Raji (cell line): ENCODE results near the gene TTC39B.

Experiments used
- POLR2A ChIP-seq: IDR thresholded peaks from 2 replicates; pipeline ENCODE4 v1.6.1; 2011; ENCODE audit warnings: low read depth, low read length, control low read depth; ENCODE audit not compliant: insufficient read depth

Gene TTC39B

GRCh38 chr9:15221746-15222145 is 85.3 kb downstream of the TTC39B start:
- no peak for TF ChIP-seq POLR2A

- no peak for TF ChIP-seq POLR2A
Measured at GRCh38 chr9:15220658-15221318, 86.2 kb downstream of the TTC39B start.

- TF ChIP-seq POLR2A: no peak
Measured at GRCh38 chr9:15219546-15219945, 87.5 kb downstream of the TTC39B start.

- no peak for TF ChIP-seq POLR2A
Measured at GRCh38 chr9:15218994-15219393, 88.0 kb downstream of the TTC39B start.

- TF ChIP-seq POLR2A: no peak
Measured at GRCh38 chr9:15213249-15213648, 93.8 kb downstream of the TTC39B start.

- TF ChIP-seq POLR2A: no peak
Measured at GRCh38 chr9:15211815-15212495, 95.1 kb downstream of the TTC39B start.

GRCh38 chr9:15211160-15211814 is 95.7 kb downstream of the TTC39B start:
- TF ChIP-seq POLR2A: no peak

- no peak for TF ChIP-seq POLR2A
Measured at GRCh38 chr9:15206903-15207696, 99.9 kb downstream of the TTC39B start.

- TF ChIP-seq POLR2A: no peak
Measured at GRCh38 chr9:15205632-15206420, 101.2 kb downstream of the TTC39B start.

GRCh38 chr9:15203581-15203980 is 103.4 kb downstream of the TTC39B start:
- no peak for TF ChIP-seq POLR2A

- no peak for TF ChIP-seq POLR2A
Measured at GRCh38 chr9:15200111-15200510, 106.9 kb downstream of the TTC39B start.

- TF ChIP-seq POLR2A: no peak
Measured at GRCh38 chr9:15192856-15193255, 114.2 kb downstream of the TTC39B start.

GRCh38 chr9:15191378-15191777 is 115.6 kb downstream of the TTC39B start:
- no peak for TF ChIP-seq POLR2A

GRCh38 chr9:15189481-15189880 is 117.5 kb downstream of the TTC39B start:
- no peak for TF ChIP-seq POLR2A

- no peak for TF ChIP-seq POLR2A
Measured at GRCh38 chr9:15187589-15187988, 119.4 kb downstream of the TTC39B start.
